LNCAP (cell line): ENCODE results near the gene RGS1.

ENCODE experiments used
- TF ChIP-seq, protein P1 (sequence below): fragments of 450-650 bp; IDR thresholded peaks from 2 replicates; pipeline ENCODE4 v1.5.1; 2017; ENCODE audit warnings: mild to moderate bottlenecking

RGS1 gene

GRCh38 chr1:192568063-192568462 is 7.5 kb upstream of the RGS1 start:
- TF ChIP-seq, protein P1, sequence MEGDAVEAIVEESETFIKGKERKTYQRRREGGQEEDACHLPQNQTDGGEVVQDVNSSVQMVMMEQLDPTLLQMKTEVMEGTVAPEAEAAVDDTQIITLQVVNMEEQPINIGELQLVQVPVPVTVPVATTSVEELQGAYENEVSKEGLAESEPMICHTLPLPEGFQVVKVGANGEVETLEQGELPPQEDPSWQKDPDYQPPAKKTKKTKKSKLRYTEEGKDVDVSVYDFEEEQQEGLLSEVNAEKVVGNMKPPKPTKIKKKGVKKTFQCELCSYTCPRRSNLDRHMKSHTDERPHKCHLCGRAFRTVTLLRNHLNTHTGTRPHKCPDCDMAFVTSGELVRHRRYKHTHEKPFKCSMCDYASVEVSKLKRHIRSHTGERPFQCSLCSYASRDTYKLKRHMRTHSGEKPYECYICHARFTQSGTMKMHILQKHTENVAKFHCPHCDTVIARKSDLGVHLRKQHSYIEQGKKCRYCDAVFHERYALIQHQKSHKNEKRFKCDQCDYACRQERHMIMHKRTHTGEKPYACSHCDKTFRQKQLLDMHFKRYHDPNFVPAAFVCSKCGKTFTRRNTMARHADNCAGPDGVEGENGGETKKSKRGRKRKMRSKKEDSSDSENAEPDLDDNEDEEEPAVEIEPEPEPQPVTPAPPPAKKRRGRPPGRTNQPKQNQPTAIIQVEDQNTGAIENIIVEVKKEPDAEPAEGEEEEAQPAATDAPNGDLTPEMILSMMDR = no peak

DNA sequence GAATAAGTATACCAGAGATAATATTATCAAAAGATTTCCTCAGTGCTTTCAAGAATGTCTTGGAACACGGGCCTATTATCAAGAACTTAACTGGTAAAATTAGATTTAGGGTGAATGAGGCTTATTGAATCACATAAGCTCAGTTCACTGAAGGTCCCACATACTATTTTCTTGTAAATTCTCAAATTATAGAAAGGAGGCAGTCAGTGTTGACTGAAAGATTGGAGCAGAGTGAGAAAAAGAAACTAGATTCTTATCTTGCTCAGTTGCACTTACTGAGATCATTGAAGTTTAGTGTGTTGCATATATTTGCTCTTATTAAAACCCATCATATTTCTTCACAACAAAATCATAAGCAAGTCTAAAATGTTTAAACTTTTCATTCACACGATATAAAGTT is 3.9 kb upstream of the RGS1 start:
- TF ChIP-seq, protein P1 = no peak

DNA sequence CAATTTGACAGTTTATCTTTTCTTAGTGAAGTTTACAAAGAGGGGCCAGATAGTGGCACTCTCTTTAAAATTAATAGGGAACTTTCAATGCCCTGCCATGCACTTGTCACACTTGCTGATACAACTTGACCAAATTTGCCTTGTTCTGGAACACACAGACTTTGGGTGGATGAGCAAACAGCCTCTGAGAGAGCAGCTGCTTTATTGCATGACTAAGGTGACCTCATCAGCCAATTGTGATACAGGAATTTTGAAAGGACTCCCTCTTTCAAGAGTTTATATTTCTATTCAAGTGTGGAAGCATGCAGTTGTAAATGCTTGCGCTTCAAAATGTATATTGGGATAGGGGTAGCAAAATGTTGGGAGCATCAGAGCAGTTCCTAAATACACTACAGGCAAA is 2.1 kb upstream of the RGS1 start:
- TF ChIP-seq, protein P1 = no peak

DNA sequence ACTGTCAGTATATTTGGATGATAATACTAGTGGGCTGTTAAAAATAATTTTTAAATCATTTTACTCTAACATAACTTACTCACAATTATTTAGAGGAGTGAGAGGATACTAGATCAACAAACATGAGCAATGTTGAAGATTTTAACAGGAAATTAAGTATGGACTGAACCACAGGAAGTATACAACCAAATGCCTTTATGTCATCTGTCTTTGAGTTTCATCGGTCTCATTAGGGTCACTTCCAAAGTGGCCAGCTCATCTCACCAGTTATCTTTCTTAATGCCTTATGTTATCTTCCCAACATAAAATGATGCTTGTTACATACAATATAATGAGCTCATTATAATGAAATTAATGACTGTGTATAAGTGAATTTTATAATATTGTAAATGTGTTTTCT is 1.5 kb upstream of the RGS1 start:
- TF ChIP-seq, protein P1 = no peak

- TF ChIP-seq, protein P1 = no peak
Observed at GRCh38 chr1:192576190-192577144, 894 bp downstream of the RGS1 start.

DNA sequence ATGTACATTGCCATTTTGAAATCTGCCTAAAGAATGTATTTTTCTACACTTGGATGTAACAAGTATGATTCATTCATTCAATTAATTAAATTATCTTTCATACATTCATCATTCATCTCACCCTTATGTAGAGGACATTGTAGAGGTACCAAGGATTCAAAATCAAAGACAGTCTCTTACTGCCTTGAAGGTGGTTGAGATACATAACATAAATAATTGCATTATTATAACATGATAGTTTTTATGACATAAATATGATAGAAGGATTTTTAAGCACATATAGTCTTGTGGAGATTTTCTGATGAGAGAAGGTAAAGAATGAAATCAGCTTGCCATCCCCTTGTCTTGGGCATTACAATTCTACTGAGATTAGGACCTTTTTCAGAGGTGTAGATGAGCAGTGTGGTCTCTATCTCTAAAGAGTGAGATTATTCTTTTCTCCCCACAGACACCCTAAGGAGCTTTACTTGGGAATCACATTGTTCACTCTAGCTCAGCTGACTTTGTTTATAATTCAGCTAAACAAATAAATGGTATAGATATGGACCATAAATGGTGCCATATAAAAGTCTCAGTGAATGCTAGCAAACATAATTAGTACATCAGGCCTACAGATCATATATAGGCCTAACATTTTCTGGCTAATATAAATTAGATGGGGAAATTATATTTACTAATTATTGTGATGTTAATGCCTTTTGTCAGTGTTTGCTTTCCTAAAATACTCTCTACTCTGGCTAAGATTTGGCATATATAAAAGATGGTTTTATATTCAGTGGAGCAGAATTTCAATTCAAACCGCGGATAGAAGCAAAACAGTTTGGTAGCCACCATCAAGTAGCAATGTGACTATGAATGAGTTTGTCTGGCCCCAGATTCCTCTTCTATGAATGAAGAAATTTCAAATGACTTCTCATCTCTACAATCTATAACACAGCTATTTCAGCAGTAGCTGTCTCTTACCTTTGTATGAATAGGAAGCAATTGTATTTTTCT is 1.9 kb downstream of the RGS1 start:
- TF ChIP-seq, protein P1 = no peak

DNA sequence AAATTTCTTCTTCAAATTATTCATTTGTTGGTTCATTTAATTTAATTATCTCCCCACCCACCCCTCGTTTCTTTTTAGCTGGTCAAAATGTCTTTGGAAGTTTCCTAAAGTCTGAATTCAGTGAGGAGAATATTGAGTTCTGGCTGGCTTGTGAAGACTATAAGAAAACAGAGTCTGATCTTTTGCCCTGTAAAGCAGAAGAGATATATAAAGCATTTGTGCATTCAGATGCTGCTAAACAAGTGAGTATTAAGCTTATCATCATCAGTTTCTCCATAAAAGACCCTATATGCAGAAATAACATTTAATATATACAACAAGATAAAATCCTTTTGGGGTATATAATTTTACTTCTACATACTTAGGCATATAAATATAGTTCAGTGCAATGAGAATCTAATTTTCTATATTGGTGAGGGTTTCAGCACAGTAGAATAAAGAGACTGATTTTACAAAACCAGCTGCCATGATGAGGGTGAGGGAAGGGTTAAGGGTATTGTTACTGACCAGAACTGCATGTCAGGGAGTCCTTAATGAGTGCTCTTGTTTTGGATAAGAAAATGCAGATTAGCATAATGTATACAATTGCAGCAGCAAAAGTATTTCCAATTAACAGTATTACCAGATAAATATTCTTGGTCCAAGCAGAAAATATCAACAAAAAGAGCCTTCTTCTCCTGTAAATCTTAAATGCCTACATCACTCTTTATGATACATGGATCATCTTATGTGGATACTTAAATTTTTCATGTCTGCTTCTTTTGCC is 2.8 kb downstream of the RGS1 start:
- TF ChIP-seq, protein P1 = no peak
